ENCODE results near the gene ZBTB5. TPM values are rescaled to one million over a fixed set of nuclear protein-coding genes. Genes with fewer than 3 reads are reported as not detected.

ZBTB5 gene
- total and polyA plus RNA-seq, 2 of the 13 experiments (the other 11 are each of a cell fraction or from before 2014, with no cell fraction given), result 12.5 to 20.5 TPM

DNA sequence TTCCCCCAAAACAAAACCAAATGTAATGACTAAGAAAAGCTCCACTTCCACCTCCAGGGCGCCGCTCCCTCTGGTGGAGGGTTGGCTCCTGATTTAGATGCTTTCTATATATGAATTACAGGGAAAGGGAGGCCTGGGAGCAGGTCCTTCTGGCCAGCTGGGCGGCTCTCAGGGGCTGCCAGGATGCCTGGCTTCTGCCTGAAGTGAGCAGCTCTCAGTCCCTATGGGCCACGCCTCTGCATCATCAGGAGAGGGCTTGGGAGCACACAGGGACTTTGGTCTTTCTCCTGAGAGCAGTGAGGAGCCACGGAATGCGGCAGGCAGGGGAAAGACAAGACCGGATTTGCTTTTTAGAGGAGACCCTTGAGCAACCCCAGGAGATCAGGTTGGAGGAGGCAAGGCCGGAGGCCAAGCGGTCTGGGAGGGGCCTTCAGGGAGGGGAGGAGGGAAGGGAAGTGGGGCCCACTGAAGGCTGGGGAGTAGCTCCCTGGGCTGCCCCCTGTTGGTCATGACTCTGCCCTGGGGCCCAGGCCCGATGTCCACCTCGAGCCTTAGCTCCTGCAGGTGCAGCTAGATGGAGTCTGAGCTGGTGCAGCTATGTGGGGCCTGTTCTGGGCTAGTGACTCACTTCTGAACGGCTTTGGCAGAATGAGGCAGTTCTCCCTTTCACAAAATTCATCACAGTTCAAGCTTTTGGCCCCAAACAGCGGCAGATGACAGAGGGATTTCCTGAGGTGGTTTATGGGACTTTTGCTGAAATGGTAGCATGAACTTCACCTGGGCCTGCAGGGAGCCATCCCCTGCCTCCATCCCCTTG lies 54.1 kb downstream of the ZBTB5 start (continued):
- TF ChIP-seq, protein P1, sequence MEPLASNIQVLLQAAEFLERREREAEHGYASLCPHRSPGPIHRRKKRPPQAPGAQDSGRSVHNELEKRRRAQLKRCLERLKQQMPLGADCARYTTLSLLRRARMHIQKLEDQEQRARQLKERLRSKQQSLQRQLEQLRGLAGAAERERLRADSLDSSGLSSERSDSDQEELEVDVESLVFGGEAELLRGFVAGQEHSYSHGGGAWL (CRISPR knock-in tag; IDR thresholded peaks at IDR 0.05), result no peak
- no peak for TF ChIP-seq HIVEP1 (CRISPR knock-in tag; IDR thresholded peaks at IDR 0.05)
- TF ChIP-seq RFXANK (CRISPR knock-in tag; IDR thresholded peaks at IDR 0.05), result no peak
- no peak for TF ChIP-seq ZFP36L1 (CRISPR knock-in tag; IDR thresholded peaks at IDR 0.05)
- TF ChIP-seq ZNF672 (CRISPR knock-in tag; IDR thresholded peaks at IDR 0.05), result no peak
- no peak for TF ChIP-seq ZNF44 (CRISPR knock-in tag; IDR thresholded peaks at IDR 0.05)
- TF ChIP-seq, protein P2, sequence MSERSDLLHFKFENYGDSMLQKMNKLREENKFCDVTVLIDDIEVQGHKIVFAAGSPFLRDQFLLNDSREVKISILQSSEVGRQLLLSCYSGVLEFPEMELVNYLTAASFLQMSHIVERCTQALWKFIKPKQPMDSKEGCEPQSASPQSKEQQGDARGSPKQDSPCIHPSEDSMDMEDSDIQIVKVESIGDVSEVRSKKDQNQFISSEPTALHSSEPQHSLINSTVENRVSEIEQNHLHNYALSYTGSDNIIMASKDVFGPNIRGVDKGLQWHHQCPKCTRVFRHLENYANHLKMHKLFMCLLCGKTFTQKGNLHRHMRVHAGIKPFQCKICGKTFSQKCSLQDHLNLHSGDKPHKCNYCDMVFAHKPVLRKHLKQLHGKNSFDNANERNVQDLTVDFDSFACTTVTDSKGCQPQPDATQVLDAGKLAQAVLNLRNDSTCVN (CRISPR knock-in tag; IDR thresholded peaks at IDR 0.05; ENCODE audit: borderline replicate concordance), result no peak
- TF ChIP-seq ZNF33A (CRISPR knock-in tag; IDR thresholded peaks at IDR 0.05; ENCODE audit: borderline replicate concordance), result no peak
- 0 out of 2 replicates have a peak, but pooled peaks have one; percentile 25 for TF ChIP-seq ZNF605 (CRISPR knock-in tag; IDR thresholded peaks at IDR 0.05)
- peak; percentile 66 for TF ChIP-seq ZMYM3 (CRISPR knock-in tag; IDR thresholded peaks at IDR 0.05)
- TF ChIP-seq TSC22D2 (CRISPR knock-in tag; IDR thresholded peaks at IDR 0.05; ENCODE audit: borderline replicate concordance), result no peak
- TF ChIP-seq MAF1 (CRISPR knock-in tag; IDR thresholded peaks at IDR 0.05; ENCODE audit: borderline replicate concordance), result no peak
- TF ChIP-seq ZNF543 (CRISPR knock-in tag; IDR thresholded peaks at IDR 0.05), result no peak
- no peak for TF ChIP-seq XBP1 (CRISPR knock-in tag; IDR thresholded peaks at IDR 0.05)
- no peak for TF ChIP-seq GTF2F1 (IDR thresholded peaks at IDR 0.05; ENCODE audit: low read length)
- TF ChIP-seq POLR2AphosphoS2 (IDR thresholded peaks at IDR 0.05; ENCODE audit: low read depth, low read length), result no peak
- TF ChIP-seq, protein P3, sequence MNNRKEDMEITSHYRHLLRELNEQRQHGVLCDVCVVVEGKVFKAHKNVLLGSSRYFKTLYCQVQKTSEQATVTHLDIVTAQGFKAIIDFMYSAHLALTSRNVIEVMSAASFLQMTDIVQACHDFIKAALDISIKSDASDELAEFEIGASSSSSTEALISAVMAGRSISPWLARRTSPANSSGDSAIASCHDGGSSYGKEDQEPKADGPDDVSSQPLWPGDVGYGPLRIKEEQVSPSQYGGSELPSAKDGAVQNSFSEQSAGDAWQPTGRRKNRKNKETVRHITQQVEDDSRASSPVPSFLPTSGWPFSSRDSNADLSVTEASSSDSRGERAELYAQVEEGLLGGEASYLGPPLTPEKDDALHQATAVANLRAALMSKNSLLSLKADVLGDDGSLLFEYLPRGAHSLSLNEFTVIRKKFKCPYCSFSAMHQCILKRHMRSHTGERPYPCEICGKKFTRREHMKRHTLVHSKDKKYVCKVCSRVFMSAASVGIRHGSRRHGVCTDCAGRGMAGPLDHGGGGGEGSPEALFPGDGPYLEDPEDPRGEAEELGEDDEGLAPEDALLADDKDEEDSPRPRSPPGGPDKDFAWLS (CRISPR knock-in tag; IDR thresholded peaks at IDR 0.05; ENCODE audit: borderline replicate concordance), result no peak
- TF ChIP-seq ZNF101 (CRISPR knock-in tag; IDR thresholded peaks at IDR 0.05; ENCODE audit: borderline replicate concordance, low read depth), result no peak
- TF ChIP-seq, protein P4, sequence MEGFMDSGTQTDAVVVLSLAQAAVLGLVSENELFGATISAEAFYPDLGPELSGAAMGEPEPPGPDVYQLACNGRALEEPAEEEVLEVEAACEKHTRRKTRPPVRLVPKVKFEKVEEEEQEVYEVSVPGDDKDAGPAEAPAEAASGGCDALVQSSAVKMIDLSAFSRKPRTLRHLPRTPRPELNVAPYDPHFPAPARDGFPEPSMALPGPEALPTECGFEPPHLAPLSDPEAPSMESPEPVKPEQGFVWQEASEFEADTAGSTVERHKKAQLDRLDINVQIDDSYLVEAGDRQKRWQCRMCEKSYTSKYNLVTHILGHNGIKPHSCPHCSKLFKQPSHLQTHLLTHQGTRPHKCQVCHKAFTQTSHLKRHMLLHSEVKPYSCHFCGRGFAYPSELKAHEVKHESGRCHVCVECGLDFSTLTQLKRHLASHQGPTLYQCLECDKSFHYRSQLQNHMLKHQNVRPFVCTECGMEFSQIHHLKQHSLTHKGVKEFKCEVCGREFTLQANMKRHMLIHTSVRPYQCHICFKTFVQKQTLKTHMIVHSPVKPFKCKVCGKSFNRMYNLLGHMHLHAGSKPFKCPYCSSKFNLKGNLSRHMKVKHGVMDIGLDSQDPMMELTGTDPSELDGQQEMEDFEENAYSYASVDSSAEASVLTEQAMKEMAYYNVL (CRISPR knock-in tag; IDR thresholded peaks at IDR 0.05; ENCODE audit: borderline replicate concordance), result no peak
- TF ChIP-seq SRF (IDR thresholded peaks at IDR 0.05; ENCODE audit: low read depth, low read length), result no peak
- TF ChIP-seq SETDB1 (CRISPR knock-in tag; IDR thresholded peaks at IDR 0.05; ENCODE audit: borderline replicate concordance), result no peak
- TF ChIP-seq TAF1 (CRISPR knock-in tag; IDR thresholded peaks at IDR 0.05), result no peak
- TF ChIP-seq, protein P5, sequence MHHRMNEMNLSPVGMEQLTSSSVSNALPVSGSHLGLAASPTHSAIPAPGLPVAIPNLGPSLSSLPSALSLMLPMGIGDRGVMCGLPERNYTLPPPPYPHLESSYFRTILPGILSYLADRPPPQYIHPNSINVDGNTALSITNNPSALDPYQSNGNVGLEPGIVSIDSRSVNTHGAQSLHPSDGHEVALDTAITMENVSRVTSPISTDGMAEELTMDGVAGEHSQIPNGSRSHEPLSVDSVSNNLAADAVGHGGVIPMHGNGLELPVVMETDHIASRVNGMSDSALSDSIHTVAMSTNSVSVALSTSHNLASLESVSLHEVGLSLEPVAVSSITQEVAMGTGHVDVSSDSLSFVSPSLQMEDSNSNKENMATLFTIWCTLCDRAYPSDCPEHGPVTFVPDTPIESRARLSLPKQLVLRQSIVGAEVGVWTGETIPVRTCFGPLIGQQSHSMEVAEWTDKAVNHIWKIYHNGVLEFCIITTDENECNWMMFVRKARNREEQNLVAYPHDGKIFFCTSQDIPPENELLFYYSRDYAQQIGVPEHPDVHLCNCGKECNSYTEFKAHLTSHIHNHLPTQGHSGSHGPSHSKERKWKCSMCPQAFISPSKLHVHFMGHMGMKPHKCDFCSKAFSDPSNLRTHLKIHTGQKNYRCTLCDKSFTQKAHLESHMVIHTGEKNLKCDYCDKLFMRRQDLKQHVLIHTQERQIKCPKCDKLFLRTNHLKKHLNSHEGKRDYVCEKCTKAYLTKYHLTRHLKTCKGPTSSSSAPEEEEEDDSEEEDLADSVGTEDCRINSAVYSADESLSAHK (CRISPR knock-in tag; IDR thresholded peaks at IDR 0.05; ENCODE audit: borderline replicate concordance), result no peak

Data from HepG2 (cell line).